ENCODE results near the gene OGFR.

Gene OGFR

GRCh38 chr20:62770111-62770910, 34.3 kb upstream of the OGFR start:
- DNase-seq = no peak

DNA sequence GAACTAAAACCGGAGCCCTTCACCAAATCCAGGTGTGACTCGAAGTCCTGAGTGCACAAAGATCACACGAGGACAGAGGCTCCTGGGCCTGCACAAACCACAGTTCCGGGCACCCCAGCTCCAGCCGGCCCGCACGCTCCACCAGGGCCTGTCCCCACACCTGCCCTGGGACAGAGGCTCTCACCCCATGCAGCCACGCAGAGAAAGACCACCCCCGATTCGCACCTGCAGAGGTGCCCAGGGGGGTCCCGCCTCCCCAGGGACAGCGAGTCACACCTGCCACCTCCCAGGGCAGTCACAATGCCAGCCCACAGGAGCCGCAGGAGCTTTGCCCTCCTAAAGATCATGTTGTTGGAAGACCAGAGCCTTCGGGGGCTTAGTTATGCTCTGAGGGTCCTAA, 33.7 kb upstream of the OGFR start:
- DNase-seq = no peak

GRCh38 chr20:62771396-62772102, 33.1 kb upstream of the OGFR start:
- DNase-seq = no peak

DNA sequence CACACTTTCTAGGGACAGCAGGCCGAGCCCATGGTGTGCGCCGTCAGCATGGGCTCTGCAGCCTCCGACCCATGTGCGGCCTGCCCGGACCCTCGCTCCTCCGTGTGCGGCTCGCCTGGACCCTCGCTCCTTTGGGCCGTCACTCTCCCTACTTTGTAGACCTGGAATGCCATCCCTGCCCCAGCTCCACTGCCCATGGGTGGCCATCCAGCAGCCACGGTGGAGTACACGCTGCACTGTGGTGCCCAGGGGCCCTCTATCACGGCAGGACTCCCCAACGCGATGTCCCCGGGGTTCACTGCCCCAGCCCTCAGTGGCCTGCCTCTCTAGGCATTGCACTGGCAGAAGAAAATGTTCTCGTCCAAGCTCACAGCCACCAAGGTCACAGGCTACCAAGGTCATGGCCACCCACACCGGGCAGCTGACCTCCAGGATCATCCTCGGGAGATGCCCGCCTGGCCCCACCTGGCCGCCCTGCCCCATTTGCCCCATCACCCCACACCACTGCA, 32.5 kb upstream of the OGFR start:
- no peak for DNase-seq

DNA sequence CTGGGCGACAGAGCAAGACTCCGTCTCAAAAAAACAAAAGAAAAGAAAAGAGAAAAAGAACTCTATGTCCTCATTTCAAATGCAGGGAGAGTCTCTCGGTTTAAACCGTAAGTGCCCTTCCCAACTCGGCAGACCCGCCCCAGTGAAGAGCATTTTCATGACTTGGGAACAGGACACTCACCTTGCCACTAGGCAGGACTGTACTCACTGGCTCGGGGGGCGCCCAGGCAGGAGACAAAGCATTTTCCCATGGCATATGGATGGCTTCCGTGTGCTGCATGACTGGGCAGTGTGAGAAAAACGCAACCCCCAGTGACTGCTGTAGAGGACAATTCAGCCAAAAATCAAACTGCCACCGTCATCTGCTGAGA, 32.0 kb upstream of the OGFR start:
- no peak for DNase-seq

DNA sequence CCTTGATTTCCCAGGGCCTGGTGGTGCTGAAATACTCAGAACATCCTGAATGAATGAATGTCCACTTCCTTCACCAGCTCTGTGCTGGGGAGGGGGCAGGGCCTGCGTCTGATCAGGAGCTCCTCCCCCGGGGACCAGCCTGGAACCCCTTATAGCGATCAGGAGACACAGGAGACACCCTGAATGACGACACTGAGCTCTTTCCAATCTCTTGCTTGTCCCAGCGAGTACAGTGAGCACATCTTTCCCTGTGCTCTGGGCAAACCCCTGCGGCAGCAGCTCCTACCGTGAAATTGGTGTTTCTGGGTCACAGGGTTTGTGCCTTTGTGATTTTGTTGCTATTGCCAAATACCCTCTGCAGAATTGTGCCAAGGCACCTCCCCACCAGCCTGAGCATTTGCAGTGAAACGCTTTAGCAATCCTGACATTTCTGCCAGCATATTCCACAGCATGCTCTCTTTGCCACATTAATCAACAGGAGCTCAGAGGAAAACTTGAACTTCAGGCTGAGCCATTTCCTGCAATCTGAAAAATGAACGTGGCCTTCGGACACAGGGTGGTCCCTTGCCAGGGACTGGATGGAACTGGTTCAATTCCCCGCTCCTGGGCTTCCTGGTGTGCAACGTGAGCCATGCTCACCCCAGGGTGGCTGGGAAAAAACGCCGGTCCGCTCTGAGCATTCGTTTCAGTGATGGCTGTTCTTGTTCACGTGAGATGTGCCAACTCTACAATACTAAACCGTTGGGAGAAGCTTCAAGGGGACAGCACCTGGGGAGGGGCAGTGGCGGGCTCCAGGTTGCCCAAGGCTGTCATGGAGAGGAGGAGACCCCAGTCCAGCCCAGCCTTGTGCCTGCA, 31.4 kb upstream of the OGFR start:
- DNase-seq = no peak

DNA sequence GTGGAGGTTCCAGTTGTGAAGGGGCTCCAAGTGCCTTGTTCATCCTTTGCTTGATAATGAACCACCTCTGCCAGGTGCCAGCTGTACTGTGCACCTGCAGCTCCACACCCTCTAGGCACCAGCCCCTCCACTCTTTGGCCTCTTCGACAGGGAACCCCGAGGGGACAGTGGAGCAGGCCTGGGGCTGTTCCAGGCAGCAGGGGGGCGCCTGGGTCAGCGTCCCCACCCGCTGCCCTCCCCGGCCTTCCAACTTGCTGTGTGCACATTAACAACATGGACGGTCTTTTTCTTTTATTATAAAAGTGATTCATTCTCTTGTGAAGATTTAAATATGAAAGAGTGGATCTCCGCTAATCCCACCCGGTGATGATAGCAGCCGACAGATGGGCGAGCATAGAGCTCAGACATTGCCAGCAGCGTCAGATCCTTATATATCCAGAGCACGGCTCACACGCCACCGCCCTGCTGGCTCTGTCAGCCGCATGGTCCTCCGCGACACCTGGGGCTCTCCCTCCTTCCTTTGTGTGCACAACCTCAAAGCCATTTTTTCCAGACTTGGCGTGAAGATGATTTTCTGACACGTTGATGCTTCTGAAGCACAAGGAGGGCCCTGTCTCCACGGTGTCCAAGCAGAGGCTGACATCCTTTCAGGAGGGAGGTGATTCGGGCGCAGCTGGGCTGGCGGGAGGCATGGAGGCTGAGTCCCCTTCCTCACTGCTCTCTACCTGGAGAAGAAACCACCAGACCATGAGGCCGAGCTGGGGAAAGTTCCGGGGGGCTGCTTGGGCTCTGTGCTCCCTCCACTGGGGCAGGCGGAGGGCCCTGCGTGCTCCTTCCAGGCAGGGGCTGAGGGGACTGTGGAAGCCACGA, 30.6 kb upstream of the OGFR start:
- no peak for DNase-seq

DNA sequence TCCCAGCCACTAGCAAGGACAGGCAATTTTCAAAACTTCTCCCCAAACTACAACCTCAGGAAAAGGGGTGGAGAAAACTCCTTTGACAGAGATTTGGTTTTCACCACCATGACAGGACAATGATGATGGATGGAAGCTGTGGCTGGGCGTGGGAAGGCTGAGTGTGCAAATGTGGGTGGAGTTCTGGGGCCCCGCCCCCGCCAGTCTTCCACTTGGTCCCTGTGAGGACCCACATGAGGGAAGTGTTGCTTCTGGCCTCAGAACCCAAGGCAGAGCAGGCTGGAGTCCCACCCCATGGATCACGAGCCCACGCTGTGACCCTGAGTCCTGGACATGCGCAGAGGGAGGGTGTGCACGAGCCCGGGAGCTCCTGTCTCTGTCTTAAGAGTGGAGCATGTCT, 29.9 kb upstream of the OGFR start:
- peak in 1 of 2 donors; percentile 29 for DNase-seq

- no peak for DNase-seq
These were observed 29.4 kb upstream of the OGFR start for GRCh38 chr20:62775206-62775605.

DNA sequence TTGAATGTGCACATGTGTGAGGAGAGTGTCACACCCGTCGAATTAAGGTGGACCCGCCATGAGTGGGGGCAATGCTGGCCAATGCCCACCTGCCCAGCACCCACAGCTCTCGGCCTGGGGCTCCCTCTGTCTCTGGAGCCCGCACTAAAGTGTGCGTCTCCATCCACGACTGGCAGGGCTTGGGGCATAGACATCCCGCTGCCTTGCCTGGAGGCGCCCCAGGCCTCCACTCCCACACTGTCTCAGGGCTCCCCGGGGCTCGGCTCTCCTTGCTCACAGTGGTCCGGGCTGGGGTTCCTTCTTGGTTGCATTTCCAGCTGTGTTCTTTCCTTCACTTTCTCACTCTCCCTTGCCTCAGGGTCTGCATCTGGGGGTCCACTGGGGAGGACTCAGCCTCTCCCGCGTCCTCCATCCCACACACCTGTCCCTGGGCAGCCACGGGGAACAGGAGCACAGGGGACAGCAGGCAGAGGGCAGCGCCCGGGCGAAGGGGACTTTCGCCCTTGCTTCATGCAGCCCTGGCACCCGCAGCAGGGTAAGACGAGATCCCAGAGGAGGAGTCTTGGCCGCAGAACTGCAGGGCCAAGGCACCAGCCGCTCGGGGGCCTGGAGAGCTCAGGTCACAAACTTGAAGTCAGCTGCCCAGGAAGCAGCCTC, 28.5 kb upstream of the OGFR start:
- no peak for DNase-seq

GRCh38 chr20:62776692-62777527, 27.7 kb upstream of the OGFR start:
- peak; percentile 50 to 60 for DNase-seq

- no peak for DNase-seq
These were observed 27.2 kb upstream of the OGFR start for GRCh38 chr20:62777528-62777830.

- DNase-seq = no peak
These were observed 26.6 kb upstream of the OGFR start for GRCh38 chr20:62778058-62778457.

- no peak for DNase-seq
These were observed 25.8 kb upstream of the OGFR start for GRCh38 chr20:62778601-62779416.

DNA sequence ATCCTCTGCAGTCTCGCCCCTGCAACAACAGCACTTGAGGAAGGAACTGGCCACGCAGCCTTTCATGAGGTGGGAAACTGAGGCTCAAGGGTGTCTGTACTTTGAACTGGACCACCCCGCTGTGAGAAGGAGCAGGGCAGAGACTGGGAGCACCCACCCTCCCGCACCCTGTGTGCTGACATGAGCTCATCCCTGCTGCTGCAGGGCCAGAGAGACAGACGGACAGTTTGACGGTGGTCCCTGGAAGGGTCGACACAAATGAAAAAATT, 25.3 kb upstream of the OGFR start:
- no peak for DNase-seq

- DNase-seq = no peak
These were observed 24.4 kb upstream of the OGFR start for GRCh38 chr20:62780204-62780603.

- no peak for DNase-seq
These were observed 23.9 kb upstream of the OGFR start for GRCh38 chr20:62780696-62781095.

DNA sequence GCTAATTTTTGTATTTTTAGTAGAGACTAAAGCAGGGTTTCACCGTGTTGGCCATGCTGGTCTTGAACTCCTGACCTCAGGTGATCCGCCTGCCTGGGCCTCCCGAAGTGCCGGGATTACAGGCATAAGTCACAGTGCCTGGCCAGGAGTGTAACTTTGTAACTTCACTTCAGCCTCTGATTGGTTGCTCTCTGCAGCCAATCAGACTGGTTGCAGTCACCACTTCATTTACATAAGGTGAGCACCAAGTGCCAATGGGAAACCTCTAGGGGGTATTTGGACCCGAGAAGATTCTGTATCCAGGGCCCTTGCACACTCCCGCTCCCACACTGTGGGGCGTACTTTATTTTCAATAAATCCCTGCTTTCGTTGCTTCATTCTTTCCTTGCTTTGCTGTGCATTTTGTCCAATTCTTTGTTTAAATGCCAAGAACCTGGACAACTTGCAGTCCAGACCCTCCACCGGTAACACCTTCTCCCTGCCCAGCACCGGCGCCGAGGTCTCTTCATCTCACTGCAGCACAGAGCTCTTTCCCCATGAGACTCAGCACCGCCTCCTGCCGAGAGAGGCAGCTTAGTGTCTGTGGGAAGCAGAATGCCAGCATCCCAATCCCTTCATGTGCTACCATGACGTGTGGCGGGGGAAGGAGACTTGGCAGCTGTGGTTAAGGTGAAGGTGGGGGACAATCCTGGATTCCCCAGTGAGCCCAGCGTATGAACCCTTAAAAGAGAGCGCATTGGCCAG, 22.3 kb upstream of the OGFR start:
- DNase-seq = no peak

- no peak for DNase-seq
These were observed 21.7 kb upstream of the OGFR start for GRCh38 chr20:62782893-62783278.

GRCh38 chr20:62784497-62784896, 20.1 kb upstream of the OGFR start:
- DNase-seq = no peak

Measured in activated CD4-positive, alpha-beta T cell treated with anti-CD3 and anti-CD28 coated beads for 4 hours (primary cell).